H9 (cell line): ENCODE measurements around the gene CLCA4. TPM values are rescaled to one million over a fixed set of nuclear protein-coding genes. Genes with fewer than 3 reads are reported as not detected.

ENCODE experiments used
- DNase-seq: peaks from one replicate; pipeline ENCODE4 v3.0.0-alpha.2; 2017
- H2AFZ ChIP-seq: one replicate; pipeline ENCODE4 v1.6.1; 2013; ENCODE audit warnings: mild to moderate bottlenecking, low read length, control low read depth, moderate library complexity
- H2AK5ac ChIP-seq: 2 replicates; pipeline ENCODE4 v1.6.1; 2013; ENCODE audit warnings: low read length, control low read depth, mixed read lengths; ENCODE audit not compliant: insufficient read length
- H2BK120ac ChIP-seq: one replicate; pipeline ENCODE4 v1.6.1; 2013; ENCODE audit warnings: low read depth, mild to moderate bottlenecking, low read length, control low read depth, inconsistent platforms; ENCODE audit not compliant: poor library complexity, severe bottlenecking
- H2BK12ac ChIP-seq: 2 replicates; pipeline ENCODE4 v1.6.1; 2013; ENCODE audit warnings: low read length, control low read depth, mixed read lengths, low read depth; ENCODE audit not compliant: insufficient read length
- H2BK15ac ChIP-seq: 2 replicates; pipeline ENCODE4 v1.6.1; 2013; ENCODE audit warnings: low read depth, low read length, control low read depth
- H2BK20ac ChIP-seq: one replicate; pipeline ENCODE4 v1.6.1; 2013; ENCODE audit warnings: low read depth, mild to moderate bottlenecking, low read length, control low read depth, inconsistent platforms; ENCODE audit not compliant: poor library complexity, severe bottlenecking
- H2BK5ac ChIP-seq: 2 replicates; pipeline ENCODE4 v1.6.1; 2013; ENCODE audit warnings: low read length, control low read depth, mixed read lengths; ENCODE audit not compliant: insufficient read length
- H3K14ac ChIP-seq: 2 replicates; pipeline ENCODE4 v1.6.1; 2013; ENCODE audit warnings: low read length, control low read depth; ENCODE audit not compliant: insufficient read depth
- H3K18ac ChIP-seq: 2 replicates; pipeline ENCODE4 v1.6.1; 2013; ENCODE audit warnings: low read depth, mild to moderate bottlenecking, mixed read lengths, low read length, control low read depth; ENCODE audit not compliant: insufficient read length
- H3K23ac ChIP-seq: 2 replicates; pipeline ENCODE4 v1.6.1; 2013; ENCODE audit warnings: low read length, control low read depth, mixed read lengths, low read depth; ENCODE audit not compliant: insufficient read length
- H3K23me2 ChIP-seq: 2 replicates; pipeline ENCODE4 v1.6.1; 2013; ENCODE audit warnings: low read depth, mild to moderate bottlenecking, mixed read lengths, low read length, control low read depth; ENCODE audit not compliant: insufficient read length, poor library complexity, severe bottlenecking
- H3K27ac ChIP-seq: 2 replicates; pipeline ENCODE4 v1.5.1; 2013; ENCODE audit warnings: low read length, control low read depth, mixed read lengths, low read depth; ENCODE audit not compliant: insufficient read length
- H3K27me3 ChIP-seq: 2 replicates; pipeline ENCODE4 v1.6.1; 2013; ENCODE audit warnings: low read length, control low read depth, inconsistent platforms; ENCODE audit not compliant: insufficient read depth
- H3K4ac ChIP-seq: 2 replicates; pipeline ENCODE4 v1.6.1; 2013; ENCODE audit warnings: low read depth, mild to moderate bottlenecking, control low read depth, inconsistent platforms, low read length, moderate library complexity
- H3K4me1 ChIP-seq: 2 replicates; pipeline ENCODE4 v1.6.1; 2013; ENCODE audit warnings: low read length, control low read depth, inconsistent platforms; ENCODE audit not compliant: insufficient read depth
- H3K4me2 ChIP-seq: 2 replicates; pipeline ENCODE4 v1.6.1; 2013; ENCODE audit warnings: low read length, control low read depth, mixed read lengths; ENCODE audit not compliant: insufficient read length, insufficient read depth
- H3K56ac ChIP-seq: 2 replicates; pipeline ENCODE4 v1.6.1; 2013; ENCODE audit warnings: low read depth, mild to moderate bottlenecking, mixed read lengths, low read length, control low read depth; ENCODE audit not compliant: insufficient read length
- H3K79me1 ChIP-seq: 2 replicates; pipeline ENCODE4 v1.6.1; 2013; ENCODE audit warnings: low read depth, mild to moderate bottlenecking, moderate library complexity, low read length, control low read depth, inconsistent platforms; ENCODE audit not compliant: insufficient read depth, poor library complexity, severe bottlenecking
- H3K79me2 ChIP-seq: 2 replicates; pipeline ENCODE4 v1.6.1; 2013; ENCODE audit warnings: low read length, control low read depth, inconsistent platforms; ENCODE audit not compliant: insufficient read depth
- H3K9ac ChIP-seq: 2 replicates; pipeline ENCODE4 v1.6.1; 2013; ENCODE audit warnings: low read length, control low read depth, mixed read lengths; ENCODE audit not compliant: insufficient read length; ENCODE audit errors: extremely low read depth
- H3K9me3 ChIP-seq: one replicate; pipeline ENCODE4 v1.6.1; 2013; ENCODE audit warnings: low read depth, low read length, inconsistent platforms; ENCODE audit not compliant: control insufficient read depth
- H3T11ph ChIP-seq: one replicate; pipeline ENCODE4 v1.6.1; 2013; ENCODE audit warnings: mild to moderate bottlenecking, low read length, control low read depth, inconsistent platforms
- H4K20me1 ChIP-seq: one replicate; pipeline ENCODE4 v1.6.1; 2013; ENCODE audit not compliant: control insufficient read depth, insufficient read length, insufficient read depth
- H4K5ac ChIP-seq: 2 replicates; pipeline ENCODE4 v1.6.1; 2013; ENCODE audit warnings: low read depth, mild to moderate bottlenecking, mixed read lengths, low read length, control low read depth; ENCODE audit not compliant: insufficient read length
- H4K8ac ChIP-seq: replicated peaks from 2 replicates; pipeline ENCODE4 v1.6.1; 2013; ENCODE audit warnings: low read length, control low read depth, mixed read lengths, low read depth; ENCODE audit not compliant: insufficient read length
- H4K91ac ChIP-seq: 2 replicates; pipeline ENCODE4 v1.6.1; 2013; ENCODE audit warnings: low read depth, mild to moderate bottlenecking, moderate library complexity, mixed read lengths, low read length, control low read depth; ENCODE audit not compliant: insufficient read length
- H3K27ac Mint-ChIP-seq, 3 experiments: 2 replicates in 2 of 3; 3 replicates in 1 of 3; pipeline ENCODE4 v1.8.0; 2020 to 2021; ENCODE audit warnings: mixed read lengths in 3 of 3, mild to moderate bottlenecking in 1 of 3, moderate library complexity in 1 of 3
- H3K27me3 Mint-ChIP-seq: 2 replicates; pipeline ENCODE4 v1.8.0; 2021; ENCODE audit warnings: low read depth, mild to moderate bottlenecking, moderate library complexity, mixed read lengths
- H3K36me3 Mint-ChIP-seq, 3 experiments: 2 replicates in 2 of 3; 3 replicates in 1 of 3; pipeline ENCODE4 v1.8.0; 2020 to 2021; ENCODE audit warnings: low read depth in 3 of 3, mixed read lengths in 3 of 3; ENCODE audit not compliant: insufficient read depth in 1 of 3
- H3K4me1 Mint-ChIP-seq, 2 experiments: 2 replicates each; pipeline ENCODE4 v1.8.0; 2020; ENCODE audit warnings: mixed read lengths in 2 of 2
- H3K4me3 Mint-ChIP-seq, 2 experiments: 2 replicates in 1 of 2; 3 replicates in 1 of 2; pipeline ENCODE4 v1.8.0; 2020 to 2021; ENCODE audit warnings: mild to moderate bottlenecking in 2 of 2, mixed read lengths in 2 of 2, moderate library complexity in 1 of 2
- H3K9me3 Mint-ChIP-seq, 2 experiments: 2 replicates in 1 of 2; 3 replicates in 1 of 2; pipeline ENCODE4 v1.8.0; 2020; ENCODE audit warnings: mild to moderate bottlenecking in 2 of 2, mixed read lengths in 2 of 2, moderate library complexity in 1 of 2
- CTCF ChIP-seq: fragments of 200-600 bp; sonication (generic); conservative IDR thresholded peaks from 3 replicates; pipeline ENCODE4 v1.8.0; 2021; ENCODE audit warnings: antibody characterized with exemption, mild to moderate bottlenecking
- total RNA-seq: library from RNA; stranded (reverse); gene quantifications from 2 replicates; pipeline ENCODE4 v1.2.1, GENCODE V29; 2021

Gene CLCA4
- total RNA-seq, 1 experiment from 2014 or later: not detected

DNA sequence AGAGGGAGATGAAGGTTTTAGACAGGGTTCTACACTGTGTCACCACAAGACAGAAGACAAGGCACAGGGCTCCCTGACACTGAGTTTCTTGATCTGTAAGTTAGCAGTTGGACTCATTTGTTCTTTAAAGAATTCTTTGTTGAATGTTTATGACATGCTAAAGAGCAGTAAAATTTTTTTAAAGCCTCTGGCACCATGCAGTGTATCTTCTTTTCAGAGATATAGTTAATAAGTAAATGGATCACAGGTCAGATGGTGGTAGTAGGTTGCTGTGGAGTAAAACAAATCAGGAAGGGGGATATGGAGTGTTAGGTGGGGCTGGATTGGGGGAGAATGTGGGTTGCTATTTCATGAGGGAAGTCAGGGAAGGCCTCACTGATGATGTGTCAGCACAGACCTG, 2.0 kb downstream of the CLCA4 start:
- Histone ChIP-seq H3K14ac (no peak overlapping the region), H3K18ac (no peak overlapping the region), H2BK20ac (no peak overlapping the region), H3K9ac (no peak overlapping the region), H3K56ac (no peak overlapping the region), H3K23me2 (no peaks in the 10 kb centered on the region), H3T11ph (no peak overlapping the region), H3K79me2 (no peaks in the 10 kb centered on the region), H3K4me2 (no peak overlapping the region), H2AK5ac (no peak overlapping the region), H3K4me1 (no peaks in the 10 kb centered on the region), H3K9me3 (no peaks in the 10 kb centered on the region), H3K79me1 (no peaks in the 10 kb centered on the region), H4K91ac (no peak overlapping the region), H4K8ac (no peak overlapping the region), H3K27me3 (no peaks in the 10 kb centered on the region), H3K27ac (no peak overlapping the region), H2AFZ (no peak overlapping the region), H3K4ac (no peak overlapping the region), H2BK15ac (no peak overlapping the region), H2BK120ac (no peak overlapping the region), H2BK12ac (no peak overlapping the region), H3K23ac (no peak overlapping the region), H4K20me1 (no peaks in the 10 kb centered on the region), H4K5ac (no peak overlapping the region), H2BK5ac (no peak overlapping the region)
- H3K4me3 Mint-ChIP-seq: no peak overlapping the region
- no peak for DNase-seq
- H3K36me3 Mint-ChIP-seq: peaks cover 0 to 1% (median 0%) of the 10 kb centered on the region in 3 experiments; a peak in 2 of 7 replicates
- peaks cover 10 to 11% of the 10 kb centered on the region in 2 experiments for H3K4me1 Mint-ChIP-seq
- peaks cover 0 to 8% of the 10 kb centered on the region in 2 experiments; a peak in 2 of 5 replicates for H3K9me3 Mint-ChIP-seq
- H3K27me3 Mint-ChIP-seq: no peaks in the 10 kb centered on the region
- peak overlapping the region in 1 of 3 experiments; percentile 10; a peak in 1 of 7 replicates for H3K27ac Mint-ChIP-seq
- no peak for TF ChIP-seq CTCF
